Upper lobe of left lung (tissue), 6 donors: Measurements from ENCODE around the gene LIM2. TPM values are rescaled to one million over a fixed set of nuclear protein-coding genes. Genes with fewer than 3 reads are reported as not detected.

ENCODE experiments used
- ATAC-seq, 2 donors: fragments of 200-7000 bp; cut with Tn5 transposase; one replicate each; pipeline ENCODE4 v1.9.1; 2022; ENCODE audit warnings: mild to moderate bottlenecking in 2 of 2, moderate library complexity in 2 of 2; ENCODE audit not compliant: low FRiP score in 2 of 2
- DNase-seq, 2 donors: peaks; one replicate each; pipeline ENCODE4 v3.0.0-alpha.2; 2019 to 2020
- H3K27ac ChIP-seq, 4 donors: fragments of 200-600 bp; sonication (generic); one replicate each; pipeline ENCODE4 v1.5.1; 2016 to 2019
- H3K27me3 ChIP-seq, 4 donors: fragments of 200-600 bp; sonication (generic); one replicate each; pipeline ENCODE4 v1.5.1; 2017 to 2019
- H3K36me3 ChIP-seq, 4 donors: fragments of 200-600 bp; sonication (generic); one replicate each; pipeline ENCODE4 v1.5.1; 2016 to 2019
- H3K4me1 ChIP-seq, 4 donors: fragments of 200-600 bp; sonication (generic); one replicate each; pipeline ENCODE4 v1.5.1; 2018 to 2019
- H3K4me3 ChIP-seq, 4 donors: fragments of 200-600 bp; sonication (generic); one replicate each; pipeline ENCODE4 v1.5.1; 2017 to 2019; ENCODE audit warnings: mild to moderate bottlenecking in 2 of 4, moderate library complexity in 1 of 4
- H3K9me3 ChIP-seq, 4 donors: fragments of 200-600 bp; sonication (generic); one replicate each; pipeline ENCODE4 v1.5.1; 2018 to 2019
- EP300 ChIP-seq, 4 donors: sonication (generic); formaldehyde crosslinking; IDR thresholded peaks; one replicate each; pipeline ENCODE4 v1.5.1; 2017; ENCODE audit warnings: antibody characterized with exemption in 4 of 4, control low read depth in 2 of 4
- POLR2A ChIP-seq, 4 donors: fragments of 450-650 bp; IDR thresholded peaks; one replicate each; pipeline ENCODE4 v1.5.1; 2016 to 2017; ENCODE audit warnings: antibody characterized with exemption in 4 of 4, mild to moderate bottlenecking in 2 of 4
- POLR2AphosphoS5 ChIP-seq, 2 donors: sonication (generic); formaldehyde crosslinking; IDR thresholded peaks; one replicate each; pipeline ENCODE4 v1.5.1; 2017; ENCODE audit warnings: antibody characterized with exemption in 2 of 2
- WGBS, 2 donors: methylation state at CpG; one replicate each; pipeline ENCODE4 v1.1.5; 2017 to 2018; 5-methylcytosine and 5-hydroxymethylcytosine counted together
- total RNA-seq, 6 donors: library from RNA; depleted of rRNA in 4 of 6; stranded (reverse); fragments of >200 nt in 4 of 6; gene quantifications; one replicate each; pipeline versions ENCODE4 v1.1.0 to v1.2.1, GENCODE V29; 2016 to 2021
- TF ChIP-seq, protein P1 (sequence below), 6 experiments: fragments of 450-650 bp in 4 of 6; fragments of 200-600 bp in 2 of 6; sonication (generic) in 2 of 6; IDR thresholded peaks; one replicate each; pipeline ENCODE4 v1.5.1; 2016 to 2019; ENCODE audit warnings: antibody characterized with exemption in 6 of 6
- donor health status: DM: no; HTN: no; CAD: no; lungs with moderate emphysema.
- donor health status: DM: no; HTN: yes; CAD: no; lungs with severe emphysema.

The LIM2 gene
- total RNA-seq, 6 donors from 2014 or later = 0.29 TPM; not detected in 5

DNA sequence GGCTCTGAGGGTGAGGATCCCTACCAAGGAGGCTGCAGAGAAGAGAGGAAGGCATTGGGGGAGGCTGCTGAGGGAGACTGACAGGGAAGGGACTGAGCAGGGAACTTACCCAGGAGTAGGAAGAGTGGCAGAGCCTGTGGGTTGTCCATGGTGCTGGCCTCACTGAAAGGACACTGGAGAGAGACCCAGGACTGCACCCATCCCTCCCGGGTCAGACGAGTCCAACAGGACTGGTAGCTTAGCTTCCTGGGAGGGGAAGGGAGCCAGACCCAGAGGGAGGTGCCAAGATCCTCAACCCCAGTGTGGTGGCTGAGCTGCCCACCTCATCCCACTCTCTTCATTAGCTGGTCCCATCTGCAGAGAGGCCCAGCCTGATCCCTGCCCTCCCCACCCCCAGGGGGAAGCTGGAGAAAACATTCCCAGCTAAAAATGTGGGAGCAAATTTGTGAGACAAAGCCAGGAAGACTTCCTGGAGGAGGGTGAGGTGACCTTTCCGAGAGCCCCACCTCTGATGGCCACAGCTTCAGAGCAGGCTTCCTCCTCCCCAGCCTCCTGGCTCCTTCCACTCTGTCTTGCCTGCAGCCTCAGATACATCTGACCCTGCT lies 45.7 kb downstream of the LIM2 start, which contains the start of gene VSIG10L:
Gene VSIG10L, minus strand, starts transcription at position 164 of the 605 bp plus-strand sequence. Its CDS starts 15 bp downstream, at position 149.
- H3K9me3 ChIP-seq = no peaks in the 10 kb centered on the region
- H3K27me3 ChIP-seq = no peaks in the 10 kb centered on the region
- TF ChIP-seq, protein P1, sequence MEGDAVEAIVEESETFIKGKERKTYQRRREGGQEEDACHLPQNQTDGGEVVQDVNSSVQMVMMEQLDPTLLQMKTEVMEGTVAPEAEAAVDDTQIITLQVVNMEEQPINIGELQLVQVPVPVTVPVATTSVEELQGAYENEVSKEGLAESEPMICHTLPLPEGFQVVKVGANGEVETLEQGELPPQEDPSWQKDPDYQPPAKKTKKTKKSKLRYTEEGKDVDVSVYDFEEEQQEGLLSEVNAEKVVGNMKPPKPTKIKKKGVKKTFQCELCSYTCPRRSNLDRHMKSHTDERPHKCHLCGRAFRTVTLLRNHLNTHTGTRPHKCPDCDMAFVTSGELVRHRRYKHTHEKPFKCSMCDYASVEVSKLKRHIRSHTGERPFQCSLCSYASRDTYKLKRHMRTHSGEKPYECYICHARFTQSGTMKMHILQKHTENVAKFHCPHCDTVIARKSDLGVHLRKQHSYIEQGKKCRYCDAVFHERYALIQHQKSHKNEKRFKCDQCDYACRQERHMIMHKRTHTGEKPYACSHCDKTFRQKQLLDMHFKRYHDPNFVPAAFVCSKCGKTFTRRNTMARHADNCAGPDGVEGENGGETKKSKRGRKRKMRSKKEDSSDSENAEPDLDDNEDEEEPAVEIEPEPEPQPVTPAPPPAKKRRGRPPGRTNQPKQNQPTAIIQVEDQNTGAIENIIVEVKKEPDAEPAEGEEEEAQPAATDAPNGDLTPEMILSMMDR (IDR thresholded peaks at IDR 0.05) = no peak
- TF ChIP-seq POLR2A (IDR thresholded peaks at IDR 0.05) (no peak), EP300 (IDR thresholded peaks at IDR 0.05) (no peak), POLR2AphosphoS5 (IDR thresholded peaks at IDR 0.05) (no peak)
- 47 to 53% methylated on average over 3 of the region's 3 CpGs for whole genome bisulfite sequencing, 2 donors
- H3K4me1 ChIP-seq = peaks cover 9 to 25% (median 20%) of the 10 kb centered on the region in 4 donors
- no peak within 1 kb of the TSS for H3K27ac ChIP-seq
- H3K36me3 ChIP-seq = peaks cover 4 to 23% (median 16%) of the 10 kb centered on the region in 4 donors
- ATAC-seq = no peak
- DNase-seq = no peak
- no peak within 1 kb of the TSS for H3K4me3 ChIP-seq

DNA sequence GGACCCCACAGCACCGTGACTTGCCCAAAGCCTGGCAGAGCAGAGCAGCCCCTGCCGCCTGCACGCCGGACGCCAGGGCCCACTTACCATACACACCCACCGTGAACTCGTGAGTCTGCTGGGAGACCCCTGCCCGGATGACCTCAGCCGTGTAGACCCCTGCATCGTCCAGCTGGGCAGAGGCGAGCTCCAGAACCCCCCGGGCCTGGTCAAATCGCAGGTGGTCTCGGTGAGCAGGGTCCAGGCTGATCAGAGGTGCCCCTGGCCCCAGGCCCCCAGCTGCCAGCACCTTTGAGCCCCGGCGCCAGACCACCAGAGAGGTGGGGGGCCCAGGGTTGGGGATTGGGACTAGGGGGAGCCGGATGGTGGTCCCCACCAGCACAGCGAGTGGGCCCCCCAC lies 46.7 kb downstream of the LIM2 start:
- Histone ChIP-seq H3K4me3 (no peak overlapping the region), H3K4me1 (peaks cover 9 to 25% (median 20%) of the 10 kb centered on the region in 4 donors), H3K9me3 (no peaks in the 10 kb centered on the region), H3K27me3 (no peaks in the 10 kb centered on the region), H3K36me3 (peaks cover 4 to 14% (median 10%) of the 10 kb centered on the region in 4 donors), H3K27ac (peak overlapping the region in 1 of 4 donors; percentile 54)
- DNase-seq (peak in 1 of 2 donors; percentile 68), ATAC-seq (no peak)
- TF ChIP-seq POLR2AphosphoS5 (IDR thresholded peaks at IDR 0.05) = no peak
- no peak for TF ChIP-seq EP300 (IDR thresholded peaks at IDR 0.05)
- no peak for TF ChIP-seq POLR2A (IDR thresholded peaks at IDR 0.05)
- 90 to 91% methylated on average over 10 to 18 of the region's 18 CpGs for WGBS, 2 donors

DNA sequence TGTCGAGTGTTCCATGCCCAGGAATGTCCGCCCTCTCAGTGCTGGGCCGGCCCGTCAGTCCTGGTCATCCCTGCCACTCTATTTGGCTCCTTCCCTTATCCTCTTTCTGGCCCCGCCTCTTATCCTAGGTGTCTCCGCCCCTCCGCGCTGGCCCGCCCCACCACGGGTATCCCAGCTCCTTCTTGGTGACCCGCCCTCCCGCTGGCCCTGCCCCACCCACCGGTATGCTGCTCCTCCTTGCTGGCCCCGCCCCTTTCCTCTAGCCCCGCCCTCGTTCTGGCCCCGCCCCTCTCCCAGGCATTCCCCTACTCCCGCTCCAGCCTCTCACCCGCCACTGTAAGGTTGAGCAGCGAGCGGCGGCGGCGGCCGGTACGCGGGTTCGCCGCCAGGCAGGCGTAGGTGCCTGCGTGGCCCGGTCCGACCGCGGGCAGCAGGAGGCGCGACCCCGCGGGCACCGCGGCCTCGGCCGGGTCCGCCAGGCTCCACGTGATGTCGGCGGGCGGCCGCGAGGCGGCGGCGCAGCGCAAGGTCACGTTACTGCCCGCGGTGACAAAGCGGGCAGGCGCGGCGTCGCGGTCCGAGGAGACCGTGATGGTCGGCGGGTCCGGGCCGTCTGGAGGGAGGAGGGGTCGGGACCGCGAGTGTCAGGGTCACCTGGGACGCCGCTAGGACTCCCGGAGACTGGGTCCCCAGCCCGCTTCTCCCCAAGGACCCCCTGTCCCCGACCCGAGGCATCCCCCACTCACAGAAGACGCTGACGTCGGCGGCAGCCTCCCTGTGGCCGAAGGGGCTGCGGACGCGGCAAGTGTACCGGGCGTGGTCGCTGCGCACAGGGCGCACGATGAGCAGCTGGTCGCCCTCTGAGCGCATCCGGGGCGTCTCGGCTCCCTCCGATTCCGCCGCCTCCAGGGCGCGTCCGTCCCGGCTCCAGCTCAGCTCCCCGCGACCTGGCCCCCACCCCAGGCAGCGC lies 47.8 kb downstream of the LIM2 start:
- no peaks in the 10 kb centered on the region for H3K9me3 ChIP-seq
- DNase-seq = peak; percentile 99 to 100
- peak overlapping the region; percentile 61 to 77 (median 70) for H3K27ac ChIP-seq
- no peaks in the 10 kb centered on the region for H3K27me3 ChIP-seq
- ATAC-seq = peak; percentile 97
- H3K4me3 ChIP-seq = peak overlapping the region; percentile 56 to 77 (median 70)
- 0 to 1% methylated on average over 17 to 18 of the region's 107 CpGs for WGBS, 2 donors
- H3K36me3 ChIP-seq = peaks cover 3 to 8% (median 5%) of the 10 kb centered on the region in 4 donors
- H3K4me1 ChIP-seq = peaks cover 9 to 25% (median 20%) of the 10 kb centered on the region in 4 donors
- TF ChIP-seq POLR2AphosphoS5 (IDR thresholded peaks at IDR 0.05) (peak in 1 of 2 donors; percentile 83), POLR2A (IDR thresholded peaks at IDR 0.05) (peak in 2 of 4 donors; percentile 60 to 65), EP300 (IDR thresholded peaks at IDR 0.05) (no peak)
- TF ChIP-seq, protein P1 (IDR thresholded peaks at IDR 0.05) = peak in 5 of 6 experiments; percentile 36 to 95 (median 87)

DNA sequence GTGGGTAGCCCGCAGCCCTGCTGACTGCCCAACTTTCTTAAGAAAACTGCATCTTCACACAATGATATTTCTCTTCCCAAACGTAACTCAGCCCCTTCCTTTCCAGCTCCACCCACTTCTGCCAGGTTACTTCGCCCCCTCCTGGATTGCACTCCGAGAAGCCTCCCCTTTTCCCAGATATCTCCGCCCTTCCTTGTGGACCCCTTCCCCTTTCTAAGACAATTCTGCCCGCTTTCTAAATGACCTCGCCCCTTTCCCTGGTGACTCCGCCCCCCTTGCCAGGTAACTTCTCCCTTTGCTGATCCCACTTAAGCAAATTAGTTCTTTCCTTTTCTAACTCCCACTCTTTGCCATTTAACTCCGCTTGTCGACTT lies 48.5 kb downstream of the LIM2 start:
- DNase-seq (no peak), ATAC-seq (no peak)
- WGBS, 2 donors = 1% methylated on average over 10 of the region's 10 CpGs
- Histone ChIP-seq H3K4me1 (peaks cover 9 to 25% (median 20%) of the 10 kb centered on the region in 4 donors), H3K9me3 (no peaks in the 10 kb centered on the region), H3K27ac (peak overlapping the region; percentile 61 to 76 (median 64)), H3K4me3 (peak overlapping the region; percentile 56 to 77 (median 70)), H3K36me3 (peaks cover 0 to 2% (median 0%) of the 10 kb centered on the region in 4 donors), H3K27me3 (no peaks in the 10 kb centered on the region)
- TF ChIP-seq, protein P1 (IDR thresholded peaks at IDR 0.05) = no peak
- TF ChIP-seq POLR2AphosphoS5 (IDR thresholded peaks at IDR 0.05) (no peak), EP300 (IDR thresholded peaks at IDR 0.05) (no peak), POLR2A (IDR thresholded peaks at IDR 0.05) (no peak)
